Pancreas (tissue), 10 donors: ENCODE results near the gene COL6A5. TPM values are rescaled to one million over a fixed set of nuclear protein-coding genes. Genes with fewer than 3 reads are reported as not detected.

Experiments
- ATAC-seq, 4 donors: fragments of 200-7000 bp; cut with Tn5 transposase; one replicate each; pipeline versions ENCODE4 v1.8.0 to v1.9.1; 2020; ENCODE audit warnings: mild to moderate bottlenecking in 4 of 4, moderate library complexity in 4 of 4
- DNase-seq, 6 donors: peaks; one replicate each; pipeline ENCODE4 v3.0.0-alpha.2; 2020
- FAIRE-seq: peaks from 2 replicates; lab custom pipeline; 2012; peaks lifted over from hg19 to GRCh38; lab: Jason Lieb, UNC
- H3K27ac ChIP-seq, 4 donors: fragments of 200-600 bp; sonication (generic); 1 replicate in 3 of 4; 2 replicates in 1 of 4; pipeline versions ENCODE4 v1.5.0 to v1.8.0; 2020
- H3K27me3 ChIP-seq, 4 donors: fragments of 200-600 bp; one replicate each; pipeline ENCODE4 v1.8.0; 2021
- H3K36me3 ChIP-seq, 3 donors: fragments of 200-600 bp; sonication (generic) in 1 of 3; one replicate each; pipeline versions ENCODE4 v1.5.0 to v1.8.0; 2020 to 2021
- H3K4me1 ChIP-seq, 3 donors: fragments of 200-600 bp; one replicate each; pipeline ENCODE4 v1.8.0; 2021
- H3K4me3 ChIP-seq, 4 donors: fragments of 200-600 bp; sonication (generic) in 2 of 4; one replicate each; pipeline versions ENCODE4 v1.5.0 to v1.8.0; 2020 to 2021
- H3K9me3 ChIP-seq, 4 donors: fragments of 200-600 bp; one replicate each; pipeline ENCODE4 v1.8.0; 2021
- CTCF ChIP-seq, 4 donors: fragments of 200-600 bp; sonication (generic) in 3 of 4; IDR thresholded peaks; one replicate each; pipeline versions ENCODE4 v1.5.0 to v1.8.0; 2021; ENCODE audit warnings: antibody characterized with exemption in 4 of 4
- WGBS, 2 donors: extraction: QIAGEN DNeasy Blood & Tissue Kit; methylation state at CpG; one replicate each; pipeline ENCODE4 v1.1.7; 2013; 5-methylcytosine and 5-hydroxymethylcytosine counted together
- intact Hi-C, 3 donors: fragments of 100-400 bp; cut with DNase I; formaldehyde crosslinking; loops; one replicate each; pipeline versions ENCODE4 v1.11.1 to v1.14.2; 2022
- polyA plus RNA-seq, 2 donors: library from polyadenylated mRNA; stranded (reverse); fragments of 200-250 nt; gene quantifications; one replicate each; pipeline ENCODE4 v1.2.3, GENCODE V29; 2013
- total RNA-seq, 6 donors: library from RNA; stranded (reverse); fragmentation: NEBNext Ultra II Directional in 4 of 6; extraction: Animal tissue kit (Norgen Biotek cat#: 25700) in 4 of 6; gene quantifications; one replicate each; pipeline versions ENCODE4 v1.2.1 to v1.2.4, GENCODE V29; 2021 to 2023
- donor health status: healthy with polysubstance abuse.
- donor health status: DM: no; HTN: no; CAD: no; lungs with moderate emphysema.
- donor health status: DM: no; HTN: no; CAD: no.
- donor health status: control.
- donor health status: control.
- donor health status: Bipolar disorder and iron deficiency.
- donor health status: DM: yes; HTN: yes; CAD: no.
- donor health status: DM: no; HTN: no; CAD: no.
- donor health status: DM: no; HTN: no; CAD: no.
- donor health status: DM: yes; HTN: yes; CAD: no.

Gene COL6A5
- total and polyA plus RNA-seq, 8 donors = 0.03 TPM; not detected in 7

DNA sequence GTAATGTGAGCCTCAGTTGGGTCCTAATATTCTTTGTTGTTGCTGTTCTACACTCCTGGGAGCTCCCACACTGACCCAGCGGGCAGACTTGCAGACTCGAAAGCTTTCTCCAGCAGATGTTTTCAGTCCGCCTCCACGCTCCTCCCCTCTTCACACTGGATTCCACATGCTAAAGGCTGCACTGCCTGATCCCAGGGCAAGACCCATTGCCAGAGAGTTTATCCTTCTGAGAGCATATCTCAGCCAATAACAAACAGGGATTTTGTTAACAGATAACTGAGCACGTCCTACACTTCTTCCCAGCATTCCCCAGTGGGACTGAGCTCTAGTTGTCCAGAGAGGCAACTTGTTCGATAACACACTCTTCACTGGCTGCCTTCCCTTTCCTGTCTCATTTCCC is 163.5 kb downstream of the COL6A5 start:
- DNase-seq (no peak), ATAC-seq (peak in 1 of 4 donors; percentile 45), FAIRE-seq (no peak)
- no peak overlapping the region for H3K4me3 ChIP-seq
- no peaks in the 10 kb centered on the region for H3K27me3 ChIP-seq
- 38 to 48% methylated on average over 6 of the region's 6 CpGs for WGBS, 2 donors
- no peak for TF ChIP-seq CTCF (IDR thresholded peaks at IDR 0.05)
- no peaks in the 10 kb centered on the region for H3K9me3 ChIP-seq
- H3K36me3 ChIP-seq = no peaks in the 10 kb centered on the region
- intact Hi-C loops = no loop called here
- H3K4me1 ChIP-seq = no peaks in the 10 kb centered on the region
- H3K27ac ChIP-seq = no peak overlapping the region

DNA sequence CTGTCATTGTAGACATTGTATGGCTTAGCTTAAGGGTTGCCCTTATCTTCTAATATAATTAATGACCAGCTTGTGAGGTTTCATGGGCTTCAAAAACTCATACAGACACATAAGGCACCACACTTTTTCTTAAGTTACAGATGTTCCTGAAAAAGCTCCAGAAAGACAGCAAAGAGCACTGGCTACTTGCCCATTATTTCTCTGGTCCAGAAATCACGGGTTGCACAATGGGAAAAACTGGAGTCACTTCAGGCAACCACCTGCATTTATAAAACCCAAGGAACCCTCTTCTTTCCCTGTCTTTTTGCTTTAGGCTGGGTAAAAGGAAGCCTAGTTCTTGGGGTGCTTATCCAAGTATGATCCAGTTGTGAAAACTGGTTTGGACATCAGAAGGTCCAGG is 169.2 kb downstream of the COL6A5 start:
- no peaks in the 10 kb centered on the region for H3K4me1 ChIP-seq
- 34 to 55% methylated on average over 1 of the region's 1 CpG for WGBS, 2 donors
- H3K9me3 ChIP-seq = no peaks in the 10 kb centered on the region
- DNase-seq = no peak
- intact Hi-C loops = no loop called here
- no peak for FAIRE-seq
- no peak for ATAC-seq
- no peaks in the 10 kb centered on the region for H3K36me3 ChIP-seq
- peaks cover 0 to 18% (median 0%) of the 10 kb centered on the region in 4 donors for H3K27me3 ChIP-seq
- no peak overlapping the region for H3K4me3 ChIP-seq
- no peak overlapping the region for H3K27ac ChIP-seq
- no peak for TF ChIP-seq CTCF (IDR thresholded peaks at IDR 0.05)

GRCh38 chr3:130515755-130516154 is 170.3 kb downstream of the COL6A5 start:
- FAIRE-seq = no peak
- no peak for ATAC-seq
- Histone ChIP-seq H3K4me3 (no peak overlapping the region), H3K36me3 (no peaks in the 10 kb centered on the region), H3K27me3 (peaks cover 0 to 18% (median 0%) of the 10 kb centered on the region in 4 donors), H3K4me1 (no peaks in the 10 kb centered on the region), H3K9me3 (no peaks in the 10 kb centered on the region), H3K27ac (no peak overlapping the region)
- WGBS, 2 donors = 62 to 70% methylated on average over 2 of the region's 2 CpGs
- DNase-seq = no peak
- intact Hi-C loops = no loop called here
- TF ChIP-seq CTCF (IDR thresholded peaks at IDR 0.05) = no peak

DNA sequence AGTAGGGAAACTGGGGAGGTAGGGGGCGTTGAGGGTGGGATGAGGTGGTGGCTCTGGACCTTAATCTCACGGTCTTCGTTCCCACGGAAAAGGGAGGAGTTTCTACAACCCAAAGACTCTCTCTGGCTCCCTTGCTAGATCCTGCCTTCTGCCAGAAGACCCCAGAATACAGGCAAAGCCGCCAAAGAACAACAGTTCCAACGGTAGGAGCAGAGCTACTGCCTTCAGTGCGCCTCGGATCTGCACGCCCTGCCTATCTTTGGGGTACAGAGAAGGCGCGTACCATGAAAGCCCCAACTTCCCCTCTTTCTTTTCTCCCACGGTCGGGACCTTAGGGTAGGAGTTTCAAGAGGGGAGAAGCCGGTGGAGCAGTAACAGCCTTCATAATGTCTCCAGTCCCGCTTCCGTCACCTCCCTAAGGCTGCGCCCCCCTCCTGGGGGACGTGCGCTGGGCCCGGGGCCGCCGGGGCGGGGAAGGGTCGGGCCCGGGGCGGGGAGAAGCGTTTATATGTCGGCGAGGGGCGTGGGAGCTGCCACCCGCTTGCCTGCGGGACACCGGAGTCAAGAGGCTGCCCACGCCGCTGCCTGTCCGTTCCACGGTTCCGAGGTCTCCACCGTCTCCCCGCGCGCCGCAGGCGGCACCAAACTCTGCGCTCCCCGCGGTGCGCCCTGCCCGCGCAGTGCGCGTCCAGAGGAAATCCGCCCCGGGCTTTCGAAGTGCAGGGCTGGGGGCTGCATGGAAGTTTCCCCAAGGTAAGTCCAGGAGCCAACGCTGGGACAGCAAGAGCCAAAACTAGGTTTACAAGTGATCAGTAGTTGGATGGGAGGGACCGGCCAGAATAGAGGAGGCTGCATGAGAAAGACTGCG is 171.4 kb downstream of the COL6A5 start, which contains the start of gene COL6A6:
Gene COL6A6, plus strand, starts transcription at position 533 of the 868 bp plus-strand sequence. CDS start 43,188 bp downstream, outside the sequence.
- 2 to 3% methylated on average over 52 to 58 of the region's 58 CpGs for WGBS, 2 donors

More for the DNA sequence above, 171.4 kb downstream of the COL6A5 start, which contains the start of gene COL6A6:
- Histone ChIP-seq H3K4me3 (no peak within 1 kb of the TSS), H3K27me3 (peaks cover 0 to 18% (median 0%) of the 10 kb centered on the region in 4 donors), H3K27ac (no peak within 1 kb of the TSS), H3K4me1 (no peaks in the 10 kb centered on the region), H3K36me3 (no peaks in the 10 kb centered on the region), H3K9me3 (no peaks in the 10 kb centered on the region)
- FAIRE-seq = no peak
- peak in 1 of 4 donors; percentile 16 for ATAC-seq
- intact Hi-C loops = no loop called here
- TF ChIP-seq CTCF (IDR thresholded peaks at IDR 0.05) = no peak
- DNase-seq = peak in 2 of 6 donors; percentile 28 to 53
